GM23338 (cell line): Measurements from ENCODE around the gene LRP1B. TPM values are rescaled to one million over a fixed set of nuclear protein-coding genes. Genes with fewer than 3 reads are reported as not detected.

Source experiments
- ATAC-seq: fragments of 200-7000 bp; cut with Tn5 transposase; 3 replicates; pipeline ENCODE4 v1.9.1; 2020
- DNase-seq: peaks from one replicate; pipeline ENCODE4 v3.0.0-alpha.2; 2015; ENCODE audit warnings: low spot score
- H2AFZ ChIP-seq: fragments of 200-600 bp; sonication (generic); 2 replicates; pipeline ENCODE4 v1.8.0; 2016; ENCODE audit warnings: antibody characterized with exemption, mild to moderate bottlenecking, moderate library complexity
- H3F3A ChIP-seq: fragments of 200-600 bp; sonication (generic); replicated peaks from 2 replicates; pipeline ENCODE4 v1.8.0; 2017; ENCODE audit warnings: antibody characterized with exemption, mixed run types, low read depth
- H3K27ac ChIP-seq: fragments of 200-600 bp; sonication (generic); 2 replicates; pipeline ENCODE4 v1.6.1; 2016; ENCODE audit warnings: low read depth
- H3K27me3 ChIP-seq: fragments of 200-600 bp; sonication (generic); 2 replicates; pipeline ENCODE4 v1.8.0; 2016; ENCODE audit warnings: mild to moderate bottlenecking, mixed run types, moderate library complexity; ENCODE audit not compliant: insufficient read depth
- H3K36me3 ChIP-seq: fragments of 200-600 bp; sonication (generic); 2 replicates; pipeline ENCODE4 v1.8.0; 2016; ENCODE audit warnings: mild to moderate bottlenecking; ENCODE audit not compliant: insufficient read depth
- H3K4me1 ChIP-seq: fragments of 200-600 bp; sonication (generic); 2 replicates; pipeline ENCODE4 v1.8.0; 2016; ENCODE audit warnings: mild to moderate bottlenecking, moderate library complexity; ENCODE audit not compliant: insufficient read depth
- H3K4me2 ChIP-seq: fragments of 200-600 bp; sonication (generic); 2 replicates; pipeline ENCODE4 v1.7.1; 2017; ENCODE audit warnings: mixed run types
- H3K4me3 ChIP-seq: fragments of 200-600 bp; sonication (generic); 2 replicates; pipeline ENCODE4 v1.6.1; 2016; ENCODE audit warnings: mixed run types
- H3K79me2 ChIP-seq: fragments of 200-600 bp; sonication (generic); replicated peaks from 2 replicates; pipeline ENCODE4 v1.8.0; 2017; ENCODE audit warnings: mild to moderate bottlenecking; ENCODE audit not compliant: insufficient read depth
- H3K9me2 ChIP-seq: fragments of 200-600 bp; sonication (generic); 2 replicates; pipeline ENCODE4 v1.8.0; 2017; ENCODE audit not compliant: insufficient read depth
- H4K20me1 ChIP-seq: fragments of 200-600 bp; sonication (generic); replicated peaks from 2 replicates; pipeline ENCODE4 v1.8.0; 2017; ENCODE audit warnings: mild to moderate bottlenecking; ENCODE audit not compliant: insufficient read depth
- H3K27ac Mint-ChIP-seq: 2 replicates; pipeline ENCODE4 v1.8.0; 2020; ENCODE audit warnings: inconsistent platforms, mild to moderate bottlenecking, moderate library complexity, mixed read lengths
- H3K27me3 Mint-ChIP-seq: 3 replicates; pipeline ENCODE4 v1.8.0; 2022; ENCODE audit warnings: low read depth, mild to moderate bottlenecking, moderate library complexity, mixed read lengths, inconsistent platforms; ENCODE audit not compliant: insufficient read depth, poor library complexity
- H3K36me3 Mint-ChIP-seq: 3 replicates; pipeline ENCODE4 v1.8.0; 2021; ENCODE audit warnings: low read depth, mild to moderate bottlenecking, inconsistent platforms, moderate library complexity, mixed read lengths
- H3K4me1 Mint-ChIP-seq: 3 replicates; pipeline ENCODE4 v1.8.0; 2020; ENCODE audit warnings: mild to moderate bottlenecking, inconsistent platforms, mixed read lengths
- H3K4me3 Mint-ChIP-seq: 3 replicates; pipeline ENCODE4 v1.8.0; 2021; ENCODE audit warnings: moderate library complexity, mild to moderate bottlenecking, inconsistent platforms, mixed read lengths
- H3K9me3 Mint-ChIP-seq: 3 replicates; pipeline ENCODE4 v1.8.0; 2020; ENCODE audit warnings: moderate library complexity, mild to moderate bottlenecking, inconsistent platforms, mixed read lengths
- CREB1 ChIP-seq: fragments of 250-450 bp; sonication (Bioruptor Pico); IDR thresholded peaks from 2 replicates; pipeline ENCODE4 v1.5.0; 2020; ENCODE audit warnings: low read depth, mild to moderate bottlenecking, moderate library complexity
- EZH2 ChIP-seq: fragments of 200-600 bp; sonication (generic); IDR thresholded peaks from one replicate; pipeline ENCODE4 v1.8.0; 2017; ENCODE audit warnings: antibody characterized with exemption, mild to moderate bottlenecking, low read depth; ENCODE audit not compliant: unreplicated experiment
- EZH2phosphoT487 ChIP-seq: fragments of 200-600 bp; sonication (generic); IDR thresholded peaks from one replicate; pipeline ENCODE4 v1.8.1; 2018; ENCODE audit warnings: antibody characterized with exemption; ENCODE audit not compliant: unreplicated experiment
- JUNB ChIP-seq: IDR thresholded peaks from one replicate; pipeline ENCODE4 v1.6.1; 2016; ENCODE audit warnings: antibody characterized with exemption; ENCODE audit not compliant: unreplicated experiment
- NANOG ChIP-seq: IDR thresholded peaks from 2 replicates; pipeline ENCODE4 v1.6.1; 2016; ENCODE audit warnings: antibody characterized with exemption, borderline replicate concordance
- POLR2AphosphoS5 ChIP-seq: IDR thresholded peaks from 2 replicates; pipeline ENCODE4 v1.6.1; 2016; ENCODE audit warnings: antibody characterized with exemption, low read depth
- STAT1 ChIP-seq: IDR thresholded peaks from one replicate; pipeline ENCODE4 v1.6.1; 2016; ENCODE audit warnings: antibody characterized with exemption; ENCODE audit not compliant: unreplicated experiment
- ZNF114 ChIP-seq: fragments of 250-450 bp; sonication (Bioruptor Pico); IDR thresholded peaks from 2 replicates; pipeline ENCODE4 v1.5.0; 2020; ENCODE audit warnings: mild to moderate bottlenecking, moderate library complexity
- ZNF331 ChIP-seq: fragments of 250-450 bp; sonication (Bioruptor Pico); IDR thresholded peaks from 2 replicates; pipeline ENCODE4 v1.5.0; 2020; ENCODE audit warnings: low read depth, mild to moderate bottlenecking, moderate library complexity
- polyA plus RNA-seq: library from polyadenylated mRNA; unstranded; fragments of >200 nt; fragmentation: Nextera tagmentation; extraction: Ambion mirVana; gene quantifications from 2 replicates; pipeline ENCODE4 v1.2.1, GENCODE V29; 2016
- total RNA-seq: library from RNA; depleted of rRNA; stranded (reverse); fragments of >200 nt; shearing (Covaris generic); gene quantifications from 2 replicates; pipeline ENCODE4 v1.2.3, GENCODE V29; 2014
- TF ChIP-seq, protein P1 (sequence below), 2 experiments: fragments of 200-600 bp in 1 of 2; sonication (generic) in 1 of 2; conservative IDR thresholded peaks; 2 replicates each; pipeline versions ENCODE4 v1.5.1 to v1.6.1; 2016 to 2017; ENCODE audit warnings: antibody characterized with exemption in 2 of 2, low read depth in 2 of 2, mild to moderate bottlenecking in 2 of 2, moderate library complexity in 1 of 2
- TF ChIP-seq, protein P2 (sequence below): fragments of 250-450 bp; sonication (Bioruptor Pico); IDR thresholded peaks from 2 replicates; pipeline ENCODE4 v1.5.0; 2020; ENCODE audit warnings: mild to moderate bottlenecking, moderate library complexity
- TF ChIP-seq, protein P3 (sequence below): IDR thresholded peaks from one replicate; pipeline ENCODE4 v1.6.1; 2018; ENCODE audit warnings: antibody characterized with exemption; ENCODE audit not compliant: unreplicated experiment
- TF ChIP-seq, protein P4 (sequence below): IDR thresholded peaks from 2 replicates; pipeline ENCODE4 v1.6.1; 2016; ENCODE audit warnings: antibody characterized with exemption

The LRP1B gene
- total and polyA plus RNA-seq, 2 experiments from 2014 or later: 0.15 to 0.97 TPM

DNA sequence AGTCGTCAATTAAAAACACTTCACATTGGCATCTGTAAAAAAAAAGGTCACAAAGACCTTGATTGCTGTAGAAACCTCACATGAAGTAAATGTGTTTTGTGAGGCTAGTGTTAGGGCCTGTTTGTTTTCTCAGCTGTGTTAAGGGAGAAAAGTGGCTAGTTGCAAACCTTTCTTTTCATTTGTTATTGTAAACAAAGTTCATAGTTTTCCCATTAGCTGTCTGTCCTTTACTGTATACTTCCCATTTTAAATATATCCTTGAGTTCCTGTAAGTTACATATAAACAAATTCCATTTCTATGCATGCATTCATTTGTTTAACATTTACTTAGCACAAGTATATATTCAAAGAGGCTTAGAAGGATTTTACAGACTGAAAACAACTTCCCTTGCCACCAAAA lies 1250.2 kb downstream of the LRP1B start:
- DNase-seq (no peak), ATAC-seq (no peak)
- no peaks in the 10 kb centered on the region for H4K20me1 ChIP-seq
- H3K36me3 ChIP-seq: peaks cover 12% of the 10 kb centered on the region; the same call in 1 of the 2 replicates
- no peak overlapping the region for H3K27ac ChIP-seq
- peaks cover 19% of the 10 kb centered on the region; the same call in 2 of the 3 replicates for H3K36me3 Mint-ChIP-seq
- no peak overlapping the region for H3K4me3 Mint-ChIP-seq
- no peaks in the 10 kb centered on the region for H3K27me3 ChIP-seq
- H3K4me2 ChIP-seq: no peak overlapping the region
- peaks cover 2% of the 10 kb centered on the region for H3K27me3 Mint-ChIP-seq
- peaks cover 7% of the 10 kb centered on the region; the same call in 2 of the 3 replicates for H3K4me1 Mint-ChIP-seq
- H3K9me2 ChIP-seq: no peaks in the 10 kb centered on the region
- H3K27ac Mint-ChIP-seq: no peak overlapping the region
- no peaks in the 10 kb centered on the region for H3K4me1 ChIP-seq
- H3K79me2 ChIP-seq: no peaks in the 10 kb centered on the region
- TF ChIP-seq, protein P1, sequence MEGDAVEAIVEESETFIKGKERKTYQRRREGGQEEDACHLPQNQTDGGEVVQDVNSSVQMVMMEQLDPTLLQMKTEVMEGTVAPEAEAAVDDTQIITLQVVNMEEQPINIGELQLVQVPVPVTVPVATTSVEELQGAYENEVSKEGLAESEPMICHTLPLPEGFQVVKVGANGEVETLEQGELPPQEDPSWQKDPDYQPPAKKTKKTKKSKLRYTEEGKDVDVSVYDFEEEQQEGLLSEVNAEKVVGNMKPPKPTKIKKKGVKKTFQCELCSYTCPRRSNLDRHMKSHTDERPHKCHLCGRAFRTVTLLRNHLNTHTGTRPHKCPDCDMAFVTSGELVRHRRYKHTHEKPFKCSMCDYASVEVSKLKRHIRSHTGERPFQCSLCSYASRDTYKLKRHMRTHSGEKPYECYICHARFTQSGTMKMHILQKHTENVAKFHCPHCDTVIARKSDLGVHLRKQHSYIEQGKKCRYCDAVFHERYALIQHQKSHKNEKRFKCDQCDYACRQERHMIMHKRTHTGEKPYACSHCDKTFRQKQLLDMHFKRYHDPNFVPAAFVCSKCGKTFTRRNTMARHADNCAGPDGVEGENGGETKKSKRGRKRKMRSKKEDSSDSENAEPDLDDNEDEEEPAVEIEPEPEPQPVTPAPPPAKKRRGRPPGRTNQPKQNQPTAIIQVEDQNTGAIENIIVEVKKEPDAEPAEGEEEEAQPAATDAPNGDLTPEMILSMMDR (conservative IDR thresholded peaks at IDR 0.05; ENCODE audit: low read depth in 2 of 2): no peak
- TF ChIP-seq ZNF114 (CRISPR knock-in tag) (no peak), EZH2phosphoT487 (no peak), STAT1 (no peak), JUNB (no peak), ZNF331 (CRISPR knock-in tag) (no peak), EZH2 (no peak), NANOG (no peak), POLR2AphosphoS5 (no peak), CREB1 (CRISPR knock-in tag) (no peak)
- TF ChIP-seq, protein P2, sequence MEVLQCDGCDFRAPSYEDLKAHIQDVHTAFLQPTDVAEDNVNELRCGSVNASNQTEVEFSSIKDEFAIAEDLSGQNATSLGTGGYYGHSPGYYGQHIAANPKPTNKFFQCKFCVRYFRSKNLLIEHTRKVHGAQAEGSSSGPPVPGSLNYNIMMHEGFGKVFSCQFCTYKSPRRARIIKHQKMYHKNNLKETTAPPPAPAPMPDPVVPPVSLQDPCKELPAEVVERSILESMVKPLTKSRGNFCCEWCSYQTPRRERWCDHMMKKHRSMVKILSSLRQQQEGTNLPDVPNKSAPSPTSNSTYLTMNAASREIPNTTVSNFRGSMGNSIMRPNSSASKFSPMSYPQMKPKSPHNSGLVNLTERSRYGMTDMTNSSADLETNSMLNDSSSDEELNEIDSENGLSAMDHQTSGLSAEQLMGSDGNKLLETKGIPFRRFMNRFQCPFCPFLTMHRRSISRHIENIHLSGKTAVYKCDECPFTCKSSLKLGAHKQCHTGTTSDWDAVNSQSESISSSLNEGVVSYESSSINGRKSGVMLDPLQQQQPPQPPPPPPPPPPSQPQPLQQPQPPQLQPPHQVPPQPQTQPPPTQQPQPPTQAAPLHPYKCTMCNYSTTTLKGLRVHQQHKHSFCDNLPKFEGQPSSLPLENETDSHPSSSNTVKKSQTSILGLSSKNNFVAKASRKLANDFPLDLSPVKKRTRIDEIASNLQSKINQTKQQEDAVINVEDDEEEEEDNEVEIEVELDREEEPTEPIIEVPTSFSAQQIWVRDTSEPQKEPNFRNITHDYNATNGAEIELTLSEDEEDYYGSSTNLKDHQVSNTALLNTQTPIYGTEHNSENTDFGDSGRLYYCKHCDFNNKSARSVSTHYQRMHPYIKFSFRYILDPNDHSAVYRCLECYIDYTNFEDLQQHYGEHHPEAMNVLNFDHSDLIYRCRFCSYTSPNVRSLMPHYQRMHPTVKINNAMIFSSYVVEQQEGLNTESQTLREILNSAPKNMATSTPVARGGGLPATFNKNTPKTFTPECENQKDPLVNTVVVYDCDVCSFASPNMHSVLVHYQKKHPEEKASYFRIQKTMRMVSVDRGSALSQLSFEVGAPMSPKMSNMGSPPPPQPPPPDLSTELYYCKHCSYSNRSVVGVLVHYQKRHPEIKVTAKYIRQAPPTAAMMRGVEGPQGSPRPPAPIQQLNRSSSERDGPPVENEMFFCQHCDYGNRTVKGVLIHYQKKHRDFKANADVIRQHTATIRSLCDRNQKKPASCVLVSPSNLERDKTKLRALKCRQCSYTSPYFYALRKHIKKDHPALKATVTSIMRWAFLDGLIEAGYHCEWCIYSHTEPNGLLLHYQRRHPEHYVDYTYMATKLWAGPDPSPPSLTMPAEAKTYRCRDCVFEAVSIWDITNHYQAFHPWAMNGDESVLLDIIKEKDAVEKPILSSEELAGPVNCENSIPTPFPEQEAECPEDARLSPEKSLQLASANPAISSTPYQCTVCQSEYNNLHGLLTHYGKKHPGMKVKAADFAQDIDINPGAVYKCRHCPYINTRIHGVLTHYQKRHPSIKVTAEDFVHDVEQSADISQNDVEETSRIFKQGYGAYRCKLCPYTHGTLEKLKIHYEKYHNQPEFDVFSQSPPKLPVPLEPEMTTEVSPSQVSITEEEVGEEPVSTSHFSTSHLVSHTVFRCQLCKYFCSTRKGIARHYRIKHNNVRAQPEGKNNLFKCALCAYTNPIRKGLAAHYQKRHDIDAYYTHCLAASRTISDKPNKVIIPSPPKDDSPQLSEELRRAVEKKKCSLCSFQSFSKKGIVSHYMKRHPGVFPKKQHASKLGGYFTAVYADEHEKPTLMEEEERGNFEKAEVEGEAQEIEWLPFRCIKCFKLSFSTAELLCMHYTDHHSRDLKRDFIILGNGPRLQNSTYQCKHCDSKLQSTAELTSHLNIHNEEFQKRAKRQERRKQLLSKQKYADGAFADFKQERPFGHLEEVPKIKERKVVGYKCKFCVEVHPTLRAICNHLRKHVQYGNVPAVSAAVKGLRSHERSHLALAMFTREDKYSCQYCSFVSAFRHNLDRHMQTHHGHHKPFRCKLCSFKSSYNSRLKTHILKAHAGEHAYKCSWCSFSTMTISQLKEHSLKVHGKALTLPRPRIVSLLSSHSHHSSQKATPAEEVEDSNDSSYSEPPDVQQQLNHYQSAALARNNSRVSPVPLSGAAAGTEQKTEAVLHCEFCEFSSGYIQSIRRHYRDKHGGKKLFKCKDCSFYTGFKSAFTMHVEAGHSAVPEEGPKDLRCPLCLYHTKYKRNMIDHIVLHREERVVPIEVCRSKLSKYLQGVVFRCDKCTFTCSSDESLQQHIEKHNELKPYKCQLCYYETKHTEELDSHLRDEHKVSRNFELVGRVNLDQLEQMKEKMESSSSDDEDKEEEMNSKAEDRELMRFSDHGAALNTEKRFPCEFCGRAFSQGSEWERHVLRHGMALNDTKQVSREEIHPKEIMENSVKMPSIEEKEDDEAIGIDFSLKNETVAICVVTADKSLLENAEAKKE (CRISPR knock-in tag): no peak
- TF ChIP-seq, protein P3, sequence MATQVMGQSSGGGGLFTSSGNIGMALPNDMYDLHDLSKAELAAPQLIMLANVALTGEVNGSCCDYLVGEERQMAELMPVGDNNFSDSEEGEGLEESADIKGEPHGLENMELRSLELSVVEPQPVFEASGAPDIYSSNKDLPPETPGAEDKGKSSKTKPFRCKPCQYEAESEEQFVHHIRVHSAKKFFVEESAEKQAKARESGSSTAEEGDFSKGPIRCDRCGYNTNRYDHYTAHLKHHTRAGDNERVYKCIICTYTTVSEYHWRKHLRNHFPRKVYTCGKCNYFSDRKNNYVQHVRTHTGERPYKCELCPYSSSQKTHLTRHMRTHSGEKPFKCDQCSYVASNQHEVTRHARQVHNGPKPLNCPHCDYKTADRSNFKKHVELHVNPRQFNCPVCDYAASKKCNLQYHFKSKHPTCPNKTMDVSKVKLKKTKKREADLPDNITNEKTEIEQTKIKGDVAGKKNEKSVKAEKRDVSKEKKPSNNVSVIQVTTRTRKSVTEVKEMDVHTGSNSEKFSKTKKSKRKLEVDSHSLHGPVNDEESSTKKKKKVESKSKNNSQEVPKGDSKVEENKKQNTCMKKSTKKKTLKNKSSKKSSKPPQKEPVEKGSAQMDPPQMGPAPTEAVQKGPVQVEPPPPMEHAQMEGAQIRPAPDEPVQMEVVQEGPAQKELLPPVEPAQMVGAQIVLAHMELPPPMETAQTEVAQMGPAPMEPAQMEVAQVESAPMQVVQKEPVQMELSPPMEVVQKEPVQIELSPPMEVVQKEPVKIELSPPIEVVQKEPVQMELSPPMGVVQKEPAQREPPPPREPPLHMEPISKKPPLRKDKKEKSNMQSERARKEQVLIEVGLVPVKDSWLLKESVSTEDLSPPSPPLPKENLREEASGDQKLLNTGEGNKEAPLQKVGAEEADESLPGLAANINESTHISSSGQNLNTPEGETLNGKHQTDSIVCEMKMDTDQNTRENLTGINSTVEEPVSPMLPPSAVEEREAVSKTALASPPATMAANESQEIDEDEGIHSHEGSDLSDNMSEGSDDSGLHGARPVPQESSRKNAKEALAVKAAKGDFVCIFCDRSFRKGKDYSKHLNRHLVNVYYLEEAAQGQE: no peak
- TF ChIP-seq, protein P4, sequence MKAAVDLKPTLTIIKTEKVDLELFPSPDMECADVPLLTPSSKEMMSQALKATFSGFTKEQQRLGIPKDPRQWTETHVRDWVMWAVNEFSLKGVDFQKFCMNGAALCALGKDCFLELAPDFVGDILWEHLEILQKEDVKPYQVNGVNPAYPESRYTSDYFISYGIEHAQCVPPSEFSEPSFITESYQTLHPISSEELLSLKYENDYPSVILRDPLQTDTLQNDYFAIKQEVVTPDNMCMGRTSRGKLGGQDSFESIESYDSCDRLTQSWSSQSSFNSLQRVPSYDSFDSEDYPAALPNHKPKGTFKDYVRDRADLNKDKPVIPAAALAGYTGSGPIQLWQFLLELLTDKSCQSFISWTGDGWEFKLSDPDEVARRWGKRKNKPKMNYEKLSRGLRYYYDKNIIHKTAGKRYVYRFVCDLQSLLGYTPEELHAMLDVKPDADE: no peak
- H3K4me3 ChIP-seq: no peak overlapping the region
- H3F3A ChIP-seq: no peaks in the 10 kb centered on the region
- peaks cover 26% of the 10 kb centered on the region for H3K9me3 Mint-ChIP-seq
- no peak overlapping the region for H2AFZ ChIP-seq
